ENCODE measurements around the gene CREB3L2.
"Not testable (repeated sequence)": the region's sequence is repeated elsewhere in the genome, so short reads cannot be mapped to it uniquely, and the experiment has no call there.

Gene CREB3L2

GRCh38 chr7:137987018-137987349, 14.9 kb downstream of the CREB3L2 start:
- no peak for DNase-seq

DNA sequence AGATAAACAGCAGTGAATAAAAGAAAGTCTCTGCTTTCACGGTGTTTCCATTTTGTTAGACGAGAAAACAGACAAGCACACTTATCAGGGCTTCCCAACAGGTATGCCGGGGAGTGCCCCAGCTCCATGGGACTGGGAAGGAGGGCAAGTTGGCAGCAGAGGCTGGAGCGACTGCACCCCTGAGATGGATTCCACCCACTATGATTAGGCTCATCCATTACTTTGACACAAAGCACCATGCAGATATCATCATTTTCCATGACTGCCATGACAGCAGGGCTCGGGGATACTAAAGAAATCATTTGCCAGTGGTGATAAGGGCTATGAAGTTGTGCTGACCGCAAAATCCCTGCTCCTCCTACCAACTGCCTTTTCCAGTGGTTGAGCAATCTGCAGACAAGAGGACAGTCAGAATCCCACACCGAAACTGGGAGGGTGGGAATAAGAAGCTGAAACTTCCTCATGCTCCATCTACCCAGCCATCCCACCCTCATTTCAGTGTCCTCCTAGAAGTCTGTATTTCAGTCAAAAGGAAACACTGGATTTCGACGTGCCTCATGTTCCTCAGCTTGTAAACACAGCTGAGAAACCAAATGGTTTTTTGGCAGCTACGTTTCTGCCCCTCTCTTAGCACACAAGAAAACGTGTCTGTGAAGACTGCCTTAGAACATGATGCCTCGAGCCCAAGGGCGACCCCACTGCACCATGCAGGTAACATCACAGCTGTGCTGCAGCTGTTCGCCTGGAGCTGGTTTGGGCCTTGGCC, 15.5 kb downstream of the CREB3L2 start:
- no peak for DNase-seq

DNA sequence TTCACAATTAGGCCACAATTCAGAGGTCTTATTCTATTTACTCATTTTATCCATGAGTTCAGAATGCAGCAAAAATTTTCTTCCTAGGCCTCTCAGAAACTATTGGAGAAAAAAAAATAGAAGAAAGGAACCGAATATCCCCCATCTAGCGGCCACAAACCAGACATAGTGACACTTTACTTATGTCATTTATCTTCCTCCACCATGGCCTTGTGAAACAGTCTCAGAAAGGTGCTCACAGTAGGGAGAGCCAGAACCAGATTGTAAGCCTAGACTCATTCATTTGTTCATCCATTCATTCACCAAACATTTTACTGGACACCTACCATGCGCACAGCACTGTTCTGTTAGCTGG, 16.0 kb downstream of the CREB3L2 start:
- no peak for DNase-seq

- DNase-seq, result no peak
Measured at GRCh38 chr7:137985253-137985896, 16.5 kb downstream of the CREB3L2 start.

GRCh38 chr7:137984181-137985041, 17.5 kb downstream of the CREB3L2 start:
- no peak for DNase-seq

GRCh38 chr7:137983323-137984008, 18.4 kb downstream of the CREB3L2 start:
- no peak for DNase-seq

DNA sequence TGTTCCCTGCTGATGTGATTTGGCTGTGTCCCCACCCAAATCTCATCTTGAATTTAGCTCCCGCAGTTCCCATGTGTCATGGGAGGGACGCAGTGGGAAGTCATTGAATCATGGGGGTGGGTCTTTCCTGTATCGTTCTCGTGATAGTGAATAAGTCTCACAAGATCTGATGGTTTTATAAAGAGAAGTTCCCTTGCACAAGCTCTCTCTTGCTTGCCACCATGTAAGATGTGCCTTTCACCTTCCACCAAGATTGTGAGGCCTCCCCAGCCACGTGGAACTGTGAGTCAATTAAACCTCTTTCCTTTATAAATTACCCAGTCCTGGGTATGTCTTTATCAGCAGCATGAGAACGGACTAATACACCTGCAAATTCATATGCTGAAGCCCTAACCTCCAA, 19.5 kb downstream of the CREB3L2 start:
- DNase-seq, result not testable (repeated sequence)

- DNase-seq, result no peak
Measured at GRCh38 chr7:137981668-137982067, 20.2 kb downstream of the CREB3L2 start.

GRCh38 chr7:137981175-137981574, 20.7 kb downstream of the CREB3L2 start:
- no peak for DNase-seq

- DNase-seq, result no peak
Measured at GRCh38 chr7:137980308-137980707, 21.6 kb downstream of the CREB3L2 start.

GRCh38 chr7:137978464-137979237, 23.2 kb downstream of the CREB3L2 start:
- no peak for DNase-seq

GRCh38 chr7:137977173-137977572, 24.7 kb downstream of the CREB3L2 start:
- no peak for DNase-seq

GRCh38 chr7:137976696-137977095, 25.2 kb downstream of the CREB3L2 start:
- no peak for DNase-seq

DNA sequence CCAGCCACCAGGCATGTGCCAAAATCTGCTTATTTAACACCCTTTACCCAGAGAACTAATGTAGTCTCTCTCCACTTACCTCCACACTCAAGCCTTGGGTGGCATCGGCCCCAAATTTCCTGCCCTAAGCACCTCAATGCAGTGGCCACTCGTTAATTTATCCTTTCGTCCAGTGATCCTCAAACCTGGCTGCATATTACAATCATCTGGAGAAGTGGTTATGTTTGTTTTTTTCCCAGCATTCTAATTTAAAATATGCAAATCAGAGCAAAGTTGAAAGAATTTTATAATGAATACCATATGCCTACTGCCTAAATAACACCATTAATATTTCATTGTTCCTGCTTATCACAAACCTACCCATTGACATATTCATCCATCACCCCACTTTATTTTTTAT, 25.7 kb downstream of the CREB3L2 start:
- no peak for DNase-seq

GRCh38 chr7:137975768-137976167, 26.1 kb downstream of the CREB3L2 start:
- no peak for DNase-seq

DNA sequence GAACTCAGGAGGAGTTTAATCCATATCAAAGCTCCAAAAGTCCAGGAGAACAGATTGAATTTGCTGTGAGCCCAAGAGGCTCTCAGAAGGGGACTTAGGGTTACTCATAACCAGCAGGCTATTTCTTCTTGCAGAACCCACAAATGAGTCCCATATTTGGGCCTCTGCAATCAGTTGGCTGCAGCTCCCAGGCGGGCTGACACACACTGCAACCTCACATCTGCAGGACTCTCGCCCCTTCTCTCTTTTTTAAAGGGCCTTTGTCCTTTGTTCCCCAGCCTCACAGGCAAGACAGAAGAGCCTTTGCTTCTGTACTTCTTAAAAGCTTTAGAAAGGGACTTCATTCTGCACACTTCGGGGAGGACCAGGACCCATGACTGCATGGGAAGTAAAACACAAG, 26.7 kb downstream of the CREB3L2 start:
- DNase-seq, result no peak

- DNase-seq, result no peak
Measured at GRCh38 chr7:137974766-137975165, 27.1 kb downstream of the CREB3L2 start.

DNA sequence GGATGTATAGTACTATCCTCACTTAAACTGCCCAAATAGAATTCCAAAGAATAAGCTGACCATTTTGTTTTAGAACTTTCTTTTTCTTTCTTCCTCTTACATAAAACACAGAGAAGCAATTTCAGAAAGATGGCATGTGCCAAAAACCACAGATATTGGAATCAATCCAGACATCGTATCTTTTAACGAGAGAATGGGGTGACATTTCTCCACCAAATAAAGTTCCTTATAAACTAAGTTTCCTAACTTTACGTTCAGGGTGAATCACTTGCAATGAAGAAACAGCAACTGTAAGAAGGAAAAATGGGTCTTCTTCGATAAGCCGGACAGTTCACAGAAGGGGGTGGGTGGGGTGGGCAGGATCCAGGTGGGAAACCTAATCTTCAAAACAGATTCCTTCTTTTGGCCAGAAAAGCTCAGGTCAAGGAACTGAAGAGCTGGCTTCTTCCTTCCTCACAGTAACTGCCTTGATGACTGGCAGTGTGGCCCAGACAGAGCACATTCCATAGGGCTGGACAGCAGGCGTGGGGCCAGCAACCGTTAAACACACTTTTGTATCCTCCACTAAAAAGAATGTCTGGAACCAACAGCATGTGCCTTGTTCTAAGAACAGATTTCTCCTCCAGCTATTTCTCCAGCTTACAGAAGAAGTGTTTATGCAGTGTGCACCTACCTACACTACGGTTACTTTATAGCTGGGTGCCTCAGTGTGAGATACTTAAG, 31.5 kb downstream of the CREB3L2 start:
- DNase-seq, result no peak

- no peak for DNase-seq
Measured at GRCh38 chr7:137969828-137970227, 32.1 kb downstream of the CREB3L2 start.

DNA sequence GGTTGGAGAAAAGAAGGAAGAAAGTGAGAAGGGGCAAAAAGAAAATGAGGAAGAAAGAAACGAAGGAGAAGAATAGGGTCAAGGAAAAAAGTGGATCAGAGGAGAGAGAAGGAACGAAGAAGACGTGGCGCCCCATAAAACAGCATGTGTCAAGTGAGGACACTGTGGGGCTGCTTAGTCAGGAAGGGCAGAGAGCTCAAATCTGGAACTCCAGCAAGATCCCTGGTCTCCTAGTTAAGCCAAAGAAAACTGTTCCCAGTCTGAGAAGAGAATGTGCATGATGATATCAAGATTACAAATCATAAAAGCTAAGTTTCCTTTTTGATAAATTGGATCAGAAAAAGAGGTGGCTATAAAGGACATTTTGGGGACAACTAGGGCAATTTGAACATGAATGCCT, 33.0 kb downstream of the CREB3L2 start:
- DNase-seq, result no peak

DNA sequence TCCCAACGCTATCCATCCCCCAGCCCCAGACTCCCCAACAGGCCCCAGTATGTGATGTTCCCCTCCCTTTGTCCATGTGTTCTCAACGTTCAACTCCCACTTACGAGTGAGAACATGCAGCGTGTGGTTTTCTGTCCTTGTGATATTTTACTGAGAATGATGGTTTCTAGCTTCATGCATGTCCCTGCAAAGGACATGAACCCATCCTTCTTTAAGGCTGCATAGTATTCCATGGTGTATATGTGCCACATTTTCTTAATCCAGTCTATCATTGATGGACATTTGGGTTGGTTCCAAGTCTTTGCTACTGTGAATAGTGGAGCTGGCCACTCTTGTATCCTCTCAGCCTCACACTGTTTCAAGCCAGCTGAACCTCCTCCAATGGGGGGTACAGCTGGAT, 33.5 kb downstream of the CREB3L2 start:
- not testable (repeated sequence) for DNase-seq

All from KG1 (cell line).